Stimulated activated CD4-positive, alpha-beta T cell treated with anti-CD3 and anti-CD28 coated beads, Interleukin-1b, Interleukin-23, amount 100 ng/mL, for 24 hours (primary cell): Measurements from ENCODE around the gene SECISBP2.

Experiments
- DNase-seq, 4 experiments: peaks; one replicate each; pipeline ENCODE4 v3.0.0-alpha.2; 2020; ENCODE audit warnings: low read depth in 4 of 4, low spot score in 1 of 4

Gene SECISBP2

GRCh38 chr9:89400403-89401116 lies 82.3 kb downstream of the SECISBP2 start:
- no peak for DNase-seq

GRCh38 chr9:89402695-89403427 lies 84.6 kb downstream of the SECISBP2 start:
- no peak for DNase-seq

- no peak for DNase-seq
These were observed 85.8 kb downstream of the SECISBP2 start for GRCh38 chr9:89404074-89404473.

GRCh38 chr9:89405826-89406225 lies 87.5 kb downstream of the SECISBP2 start:
- no peak for DNase-seq

- DNase-seq: no peak
These were observed 88.8 kb downstream of the SECISBP2 start for GRCh38 chr9:89407070-89407469.

- DNase-seq: no peak
These were observed 90.4 kb downstream of the SECISBP2 start for GRCh38 chr9:89408628-89409101.
